Measurements from ENCODE around the gene MRPL58. TPM values are rescaled to one million over a fixed set of nuclear protein-coding genes. Genes with fewer than 3 reads are reported as not detected.
A peak's percentile ranks its signal among the peaks of the same experiment; 100 is the strongest.
"Not testable (repeated sequence)": the region's sequence is repeated elsewhere in the genome, so short reads cannot be mapped to it uniquely, and the experiment has no call there.

The MRPL58 gene
- total RNA-seq, 6 experiments from 2014 or later = 39.2 to 50.6 (median 47.8) TPM

- TF ChIP-seq CTCF (IDR thresholded peaks at IDR 0.05) = no peak; the same call in 1 of the 2 replicates
- Mint-ChIP-seq H3K27ac (peak overlapping the region; percentile 91), H3K4me3 (peak overlapping the region; percentile 91), H3K36me3 (ENCODE audit: low read depth) (no peaks in the 10 kb centered on the region), H3K9me3 (no peaks in the 10 kb centered on the region), H3K27me3 (ENCODE audit: insufficient read depth) (peaks cover 6% of the 10 kb centered on the region), H3K4me1 (ENCODE audit: low read depth) (peaks cover 10% of the 10 kb centered on the region)
- no peak for DNase-seq
Observed at GRCh38 chr17:74981979-74982662, 30.3 kb upstream of the MRPL58 start.

GRCh38 chr17:74982663-74983313, 29.7 kb upstream of the MRPL58 start:
- DNase-seq; H3K27ac Mint-ChIP-seq; H3K36me3 Mint-ChIP-seq (ENCODE audit: low read depth); H3K9me3 Mint-ChIP-seq; H3K27me3 Mint-ChIP-seq (ENCODE audit: insufficient read depth): not testable (repeated sequence)
- H3K4me1 Mint-ChIP-seq (ENCODE audit: low read depth) = peaks cover 10% of the 10 kb centered on the region
- H3K4me3 Mint-ChIP-seq = peak overlapping the region; percentile 91

GRCh38 chr17:74986206-74986576, 26.3 kb upstream of the MRPL58 start:
- no peaks in the 10 kb centered on the region for H3K36me3 Mint-ChIP-seq (ENCODE audit: low read depth)
- TF ChIP-seq CTCF (IDR thresholded peaks at IDR 0.05) = no peak
- peaks cover 25% of the 10 kb centered on the region for H3K4me1 Mint-ChIP-seq (ENCODE audit: low read depth)
- H3K4me3 Mint-ChIP-seq = no peak overlapping the region
- no peaks in the 10 kb centered on the region for H3K9me3 Mint-ChIP-seq
- no peak overlapping the region for H3K27ac Mint-ChIP-seq
- no peak for DNase-seq
- peaks cover 2% of the 10 kb centered on the region; the same call in 1 of the 2 replicates for H3K27me3 Mint-ChIP-seq (ENCODE audit: insufficient read depth)

- DNase-seq = peak; percentile 87
- Mint-ChIP-seq H3K27me3 (ENCODE audit: insufficient read depth) (no peaks in the 10 kb centered on the region; the same call in 1 of the 2 replicates), H3K4me1 (ENCODE audit: low read depth) (peaks cover 25% of the 10 kb centered on the region), H3K9me3 (no peaks in the 10 kb centered on the region), H3K27ac (peak within 1 kb of the TSS; percentile 96), H3K36me3 (ENCODE audit: low read depth) (no peaks in the 10 kb centered on the region), H3K4me3 (peak within 1 kb of the TSS; percentile 89)
- no peak; the same call in 1 of the 2 replicates for TF ChIP-seq CTCF (IDR thresholded peaks at IDR 0.05)
Observed at GRCh38 chr17:74987418-74987908, 25.0 kb upstream of the MRPL58 start, which contains the start of gene CDR2L. CDR2L (plus strand) TSS chr17:74987632; CDS start chr17:74988044, 412 bp downstream.

- H3K36me3 Mint-ChIP-seq (ENCODE audit: low read depth) = no peaks in the 10 kb centered on the region
- no peaks in the 10 kb centered on the region for H3K9me3 Mint-ChIP-seq
- H3K4me3 Mint-ChIP-seq = peak overlapping the region; percentile 89
- DNase-seq = peak; percentile 59
- peaks cover 28% of the 10 kb centered on the region for H3K4me1 Mint-ChIP-seq (ENCODE audit: low read depth)
- peak; percentile 65 for TF ChIP-seq CTCF (IDR thresholded peaks at IDR 0.05)
- peak overlapping the region; percentile 96 for H3K27ac Mint-ChIP-seq
- H3K27me3 Mint-ChIP-seq (ENCODE audit: insufficient read depth) = no peaks in the 10 kb centered on the region; the same call in 1 of the 2 replicates
Observed at GRCh38 chr17:74987909-74988711, 24.4 kb upstream of the MRPL58 start.
